Measurements from ENCODE around the gene POC1A.

Gene POC1A

DNA sequence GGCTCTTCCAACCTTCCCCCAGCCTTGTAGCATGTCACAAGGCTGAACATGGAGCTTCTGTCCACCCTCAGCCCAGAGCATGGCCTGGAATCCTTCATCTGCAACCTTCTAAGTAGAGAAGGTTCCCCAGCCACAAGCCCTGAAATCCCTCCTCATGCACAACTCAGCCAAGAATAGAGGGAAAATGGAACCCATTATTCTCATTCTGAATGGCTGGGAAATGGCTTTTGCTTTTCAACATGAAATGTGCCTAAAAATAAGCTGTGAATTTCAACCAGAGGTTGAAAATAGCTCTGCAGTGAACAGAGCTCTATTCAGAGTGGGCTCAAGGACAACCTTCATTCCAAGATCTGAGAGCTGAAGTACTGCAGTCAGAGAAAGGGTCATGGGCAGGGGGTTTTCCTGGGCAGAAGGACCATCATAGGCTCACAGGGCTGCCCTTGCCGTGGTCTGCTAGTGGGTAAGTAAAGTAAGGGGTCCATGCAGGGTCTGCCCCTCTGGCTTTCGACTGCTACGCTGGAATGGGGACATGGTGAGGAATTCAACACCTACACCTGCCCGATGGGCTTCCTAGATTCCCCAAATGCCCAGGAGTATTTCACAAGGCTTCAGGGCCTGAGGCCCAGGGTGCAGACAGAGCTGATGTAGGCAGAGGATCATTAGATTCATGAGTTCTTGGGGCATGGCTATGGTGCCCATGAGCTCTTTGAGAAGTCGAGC lies 35.9 kb downstream of the POC1A start:
- Histone ChIP-seq H3K4me3 (ENCODE audit: low read length) (no peak overlapping the region), H3K36me3 (replicated peaks; ENCODE audit: low read depth, low read length) (peaks cover 40% of the 10 kb centered on the region), H3K9ac (ENCODE audit: low read length) (no peak overlapping the region), H3K27me3 (ENCODE audit: low read depth, low read length) (no peaks in the 10 kb centered on the region), H3K9me3 (ENCODE audit: insufficient read depth, low read length) (no peaks in the 10 kb centered on the region), H4K20me1 (ENCODE audit: insufficient read depth, low read length) (no peaks in the 10 kb centered on the region), H3K4me2 (ENCODE audit: low read length) (no peak overlapping the region), H3K79me2 (ENCODE audit: low read length) (no peaks in the 10 kb centered on the region), H2AFZ (ENCODE audit: low read depth, low read length) (no peak overlapping the region), H3K4me1 (ENCODE audit: low read length) (peaks cover 25% of the 10 kb centered on the region), H3K27ac (ENCODE audit: low read length) (no peak overlapping the region)
- no peak for TF ChIP-seq EZH2phosphoT487 (IDR thresholded peaks at IDR 0.05; ENCODE audit: low read depth)
- TF ChIP-seq, protein P1, sequence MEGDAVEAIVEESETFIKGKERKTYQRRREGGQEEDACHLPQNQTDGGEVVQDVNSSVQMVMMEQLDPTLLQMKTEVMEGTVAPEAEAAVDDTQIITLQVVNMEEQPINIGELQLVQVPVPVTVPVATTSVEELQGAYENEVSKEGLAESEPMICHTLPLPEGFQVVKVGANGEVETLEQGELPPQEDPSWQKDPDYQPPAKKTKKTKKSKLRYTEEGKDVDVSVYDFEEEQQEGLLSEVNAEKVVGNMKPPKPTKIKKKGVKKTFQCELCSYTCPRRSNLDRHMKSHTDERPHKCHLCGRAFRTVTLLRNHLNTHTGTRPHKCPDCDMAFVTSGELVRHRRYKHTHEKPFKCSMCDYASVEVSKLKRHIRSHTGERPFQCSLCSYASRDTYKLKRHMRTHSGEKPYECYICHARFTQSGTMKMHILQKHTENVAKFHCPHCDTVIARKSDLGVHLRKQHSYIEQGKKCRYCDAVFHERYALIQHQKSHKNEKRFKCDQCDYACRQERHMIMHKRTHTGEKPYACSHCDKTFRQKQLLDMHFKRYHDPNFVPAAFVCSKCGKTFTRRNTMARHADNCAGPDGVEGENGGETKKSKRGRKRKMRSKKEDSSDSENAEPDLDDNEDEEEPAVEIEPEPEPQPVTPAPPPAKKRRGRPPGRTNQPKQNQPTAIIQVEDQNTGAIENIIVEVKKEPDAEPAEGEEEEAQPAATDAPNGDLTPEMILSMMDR (IDR thresholded peaks at IDR 0.05; ENCODE audit: low read depth, low read length), result no peak

DNA sequence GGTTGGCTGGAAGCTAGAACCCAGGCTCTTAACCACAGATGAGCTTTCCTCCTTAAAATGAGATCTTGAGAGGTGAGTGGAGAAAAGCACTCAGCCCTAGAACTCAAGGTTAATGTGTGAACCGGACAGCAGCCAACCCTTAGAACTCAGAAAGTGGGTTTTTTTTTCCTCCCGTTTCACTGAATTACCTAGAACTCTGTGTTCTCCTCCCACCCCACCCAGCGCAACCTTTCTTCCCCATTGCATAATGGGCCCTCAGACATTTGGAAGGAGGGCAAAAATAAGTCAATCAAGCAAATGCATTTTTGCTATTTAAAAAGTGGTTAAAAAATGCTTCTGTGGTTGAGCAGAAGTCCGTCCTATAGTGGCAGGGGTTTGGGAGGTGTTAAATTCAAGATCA lies 36.7 kb downstream of the POC1A start:
- no peak overlapping the region for H3K27ac ChIP-seq (ENCODE audit: low read length)
- H3K9ac ChIP-seq (ENCODE audit: low read length), result no peak overlapping the region
- H3K9me3 ChIP-seq (ENCODE audit: insufficient read depth, low read length), result no peaks in the 10 kb centered on the region
- no peaks in the 10 kb centered on the region for H3K79me2 ChIP-seq (ENCODE audit: low read length)
- H2AFZ ChIP-seq (ENCODE audit: low read depth, low read length), result no peak overlapping the region
- no peaks in the 10 kb centered on the region for H4K20me1 ChIP-seq (ENCODE audit: insufficient read depth, low read length)
- no peak overlapping the region for H3K4me3 ChIP-seq (ENCODE audit: low read length)
- peaks cover 20% of the 10 kb centered on the region for H3K4me1 ChIP-seq (ENCODE audit: low read length)
- no peak for TF ChIP-seq EZH2phosphoT487 (IDR thresholded peaks at IDR 0.05; ENCODE audit: low read depth)
- TF ChIP-seq, protein P1 (IDR thresholded peaks at IDR 0.05; ENCODE audit: low read depth, low read length), result no peak
- no peaks in the 10 kb centered on the region for H3K27me3 ChIP-seq (ENCODE audit: low read depth, low read length)
- peaks cover 35% of the 10 kb centered on the region for H3K36me3 ChIP-seq (replicated peaks; ENCODE audit: low read depth, low read length)
- no peak overlapping the region for H3K4me2 ChIP-seq (ENCODE audit: low read length)

DNA sequence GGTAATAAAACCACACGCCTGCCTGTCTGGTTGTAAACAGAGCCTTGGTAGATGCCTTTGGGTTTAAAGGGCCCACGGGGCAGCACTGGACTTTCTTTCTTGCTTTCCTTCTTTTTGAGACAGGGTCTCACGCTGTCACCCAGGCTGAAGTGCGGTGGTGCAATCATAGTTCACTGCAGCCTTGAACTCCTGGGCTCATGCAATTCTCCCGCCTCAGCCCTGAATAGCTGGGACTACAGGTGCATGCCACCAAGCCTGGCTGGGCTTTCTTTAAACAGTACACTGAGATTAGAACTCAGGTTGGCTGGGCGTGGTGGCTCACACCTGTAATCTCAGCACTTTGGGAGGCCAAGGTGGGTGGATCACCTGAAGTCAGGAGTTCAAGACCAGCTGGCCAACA lies 42.2 kb downstream of the POC1A start:
- Histone ChIP-seq H3K27ac (ENCODE audit: low read length) (no peak overlapping the region), H2AFZ (ENCODE audit: low read depth, low read length) (no peak overlapping the region), H3K4me1 (ENCODE audit: low read length) (no peaks in the 10 kb centered on the region), H3K4me3 (ENCODE audit: low read length) (no peak overlapping the region), H3K4me2 (ENCODE audit: low read length) (no peak overlapping the region), H3K9me3 (ENCODE audit: insufficient read depth, low read length) (no peaks in the 10 kb centered on the region), H4K20me1 (ENCODE audit: insufficient read depth, low read length) (no peaks in the 10 kb centered on the region), H3K36me3 (replicated peaks; ENCODE audit: low read depth, low read length) (peaks cover 25% of the 10 kb centered on the region), H3K79me2 (ENCODE audit: low read length) (no peaks in the 10 kb centered on the region), H3K27me3 (ENCODE audit: low read depth, low read length) (no peaks in the 10 kb centered on the region), H3K9ac (ENCODE audit: low read length) (no peak overlapping the region)
- TF ChIP-seq, protein P1 (IDR thresholded peaks at IDR 0.05; ENCODE audit: low read depth, low read length), result no peak
- TF ChIP-seq EZH2phosphoT487 (IDR thresholded peaks at IDR 0.05; ENCODE audit: low read depth), result no peak

DNA sequence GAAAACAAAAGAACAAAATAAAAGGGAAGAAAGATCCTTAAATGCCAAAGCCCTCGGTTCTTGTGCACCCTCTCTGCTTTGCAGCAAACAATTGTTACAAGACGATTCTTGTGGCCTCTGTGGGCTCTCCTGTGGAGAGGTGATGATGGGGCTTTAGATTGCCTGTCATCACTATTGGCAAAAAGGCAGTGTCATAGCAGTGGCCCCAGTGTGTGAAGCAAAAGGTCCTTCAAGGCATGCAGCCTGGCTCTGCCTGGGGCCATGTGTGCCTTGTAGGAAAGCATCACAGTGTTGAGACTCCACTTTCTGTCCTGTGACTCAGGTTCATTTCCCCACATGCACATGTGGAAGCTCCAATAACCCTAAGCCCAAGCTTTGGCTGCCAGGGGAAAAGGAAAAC lies 43.7 kb downstream of the POC1A start:
- Histone ChIP-seq H3K4me1 (ENCODE audit: low read length) (no peaks in the 10 kb centered on the region), H3K27me3 (ENCODE audit: low read depth, low read length) (no peaks in the 10 kb centered on the region), H3K36me3 (replicated peaks; ENCODE audit: low read depth, low read length) (peaks cover 21% of the 10 kb centered on the region), H3K79me2 (ENCODE audit: low read length) (no peaks in the 10 kb centered on the region), H3K9me3 (ENCODE audit: insufficient read depth, low read length) (no peaks in the 10 kb centered on the region), H3K9ac (ENCODE audit: low read length) (no peak overlapping the region), H3K4me3 (ENCODE audit: low read length) (no peak overlapping the region), H3K27ac (ENCODE audit: low read length) (no peak overlapping the region), H4K20me1 (ENCODE audit: insufficient read depth, low read length) (no peaks in the 10 kb centered on the region), H3K4me2 (ENCODE audit: low read length) (no peak overlapping the region), H2AFZ (ENCODE audit: low read depth, low read length) (no peak overlapping the region)
- TF ChIP-seq EZH2phosphoT487 (IDR thresholded peaks at IDR 0.05; ENCODE audit: low read depth), result no peak
- TF ChIP-seq, protein P1 (IDR thresholded peaks at IDR 0.05; ENCODE audit: low read depth, low read length), result no peak
